ENCODE data around the gene VSTM4. TPM values are rescaled to one million over a fixed set of nuclear protein-coding genes. Genes with fewer than 3 reads are reported as not detected.
A peak's percentile ranks its signal among the peaks of the same experiment; 100 is the strongest.

VSTM4 gene
- polyA plus RNA-seq, 4 donors, result 0.81 to 7.2 (median 2.4) TPM; not detected in 1

DNA sequence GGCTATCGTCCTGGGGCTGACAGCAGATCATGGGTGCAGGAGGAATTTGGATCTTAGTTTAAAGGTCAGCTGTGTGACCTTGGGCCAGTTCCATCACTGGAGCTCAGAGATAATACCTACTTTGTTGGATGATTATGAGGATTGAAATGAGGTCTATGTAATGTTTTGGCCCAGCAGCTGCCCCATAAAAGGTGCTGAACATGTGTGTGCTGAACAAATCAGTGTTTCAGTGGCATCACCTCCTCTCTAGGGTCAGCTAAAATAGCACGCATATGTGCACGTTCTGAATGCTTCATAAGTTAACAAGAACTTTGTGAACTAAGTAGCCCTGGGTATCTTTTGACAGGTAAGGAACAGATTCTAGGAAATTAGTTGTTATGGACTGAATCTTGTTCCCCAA lies 90.8 kb downstream of the VSTM4 start:
- peaks cover 0 to 17% (median 0%) of the 10 kb centered on the region in 3 donors for H3K4me1 ChIP-seq (ENCODE audit: control insufficient read depth in 3 of 3, insufficient read depth in 2 of 3, low read depth in 1 of 3, low read length in 2 of 3)
- no peak for FAIRE-seq
- no peak for DNase-seq
- peaks cover 0 to 4% (median 0%) of the 10 kb centered on the region in 3 donors for H3K36me3 ChIP-seq (ENCODE audit: control insufficient read depth in 3 of 3, insufficient read depth in 2 of 3, low read depth in 1 of 3, low read length in 3 of 3)
- H3K9me3 ChIP-seq (ENCODE audit: control insufficient read depth in 2 of 2, insufficient read depth in 1 of 2, low read depth in 1 of 2, low read length in 1 of 2), result no peaks in the 10 kb centered on the region
- H3K27ac ChIP-seq (ENCODE audit: low read depth in 1 of 3, low read length in 2 of 3), result peak overlapping the region in 2 of 3 donors; percentile 43 to 55
- 79 to 81% (median 80%) methylated on average over 3 of the region's 3 CpGs for WGBS, 3 donors
- H3K4me3 ChIP-seq (ENCODE audit: low read depth in 1 of 3, low read length in 3 of 3), result no peak overlapping the region
- no peaks in the 10 kb centered on the region for H3K27me3 ChIP-seq (ENCODE audit: control insufficient read depth in 3 of 3, insufficient read depth in 3 of 3, low read length in 3 of 3)

DNA sequence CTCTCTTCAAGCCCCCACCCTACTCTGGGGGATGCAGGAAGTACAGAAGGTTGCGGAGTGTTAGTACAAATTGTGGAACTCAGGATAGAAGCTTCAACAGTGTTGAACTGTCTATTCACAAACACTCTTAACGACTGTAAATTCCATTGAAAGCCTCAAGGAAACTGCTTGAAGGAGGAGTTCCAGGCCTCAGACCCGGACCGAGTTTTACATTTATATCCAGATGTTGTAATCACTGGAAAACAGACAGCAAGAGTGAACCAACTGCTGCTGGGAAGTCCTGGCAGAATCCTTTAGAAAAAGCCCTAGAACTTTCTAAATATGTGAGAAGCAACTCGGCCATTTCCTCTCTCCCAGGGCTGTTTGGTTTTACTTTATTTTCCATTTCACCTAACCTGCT lies 91.6 kb downstream of the VSTM4 start:
- peak overlapping the region in 1 of 3 donors; percentile 55 for H3K27ac ChIP-seq (ENCODE audit: low read depth in 1 of 3, low read length in 2 of 3)
- H3K4me3 ChIP-seq (ENCODE audit: low read depth in 1 of 3, low read length in 3 of 3), result no peak overlapping the region
- 44 to 79% (median 71%) methylated on average over 5 of the region's 5 CpGs for WGBS, 3 donors
- H3K27me3 ChIP-seq (ENCODE audit: control insufficient read depth in 3 of 3, insufficient read depth in 3 of 3, low read length in 3 of 3), result no peaks in the 10 kb centered on the region
- H3K4me1 ChIP-seq (ENCODE audit: control insufficient read depth in 3 of 3, insufficient read depth in 2 of 3, low read depth in 1 of 3, low read length in 2 of 3), result peaks cover 0 to 17% (median 0%) of the 10 kb centered on the region in 3 donors
- FAIRE-seq, result no peak
- H3K9me3 ChIP-seq (ENCODE audit: control insufficient read depth in 2 of 2, insufficient read depth in 1 of 2, low read depth in 1 of 2, low read length in 1 of 2), result no peaks in the 10 kb centered on the region
- H3K36me3 ChIP-seq (ENCODE audit: control insufficient read depth in 3 of 3, insufficient read depth in 2 of 3, low read depth in 1 of 3, low read length in 3 of 3), result peaks cover 0 to 7% (median 0%) of the 10 kb centered on the region in 3 donors
- DNase-seq, result no peak

DNA sequence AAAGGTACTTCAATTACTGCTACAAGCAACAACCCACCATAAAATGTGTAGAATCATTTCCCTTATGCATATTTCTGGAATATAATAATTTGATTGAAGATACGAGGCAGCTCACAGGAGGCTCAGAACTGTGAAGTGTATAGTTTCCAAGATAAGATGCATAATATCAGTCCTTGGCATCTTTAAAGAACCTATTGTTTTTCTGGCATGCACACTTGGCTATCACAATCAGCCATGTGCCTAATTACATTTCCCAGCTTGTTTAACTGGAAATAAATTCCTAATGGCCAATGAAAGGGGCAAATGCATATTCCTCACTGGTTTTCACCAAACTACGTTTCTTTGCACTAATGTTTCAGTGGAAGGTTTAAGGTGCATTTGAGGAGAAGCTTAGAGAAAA lies 92.3 kb downstream of the VSTM4 start:
- Histone ChIP-seq H3K27ac (ENCODE audit: low read depth in 1 of 3, low read length in 2 of 3) (no peak overlapping the region), H3K4me1 (ENCODE audit: control insufficient read depth in 3 of 3, insufficient read depth in 2 of 3, low read depth in 1 of 3, low read length in 2 of 3) (peaks cover 0 to 17% (median 0%) of the 10 kb centered on the region in 3 donors), H3K36me3 (ENCODE audit: control insufficient read depth in 3 of 3, insufficient read depth in 2 of 3, low read depth in 1 of 3, low read length in 3 of 3) (peaks cover 0 to 10% (median 0%) of the 10 kb centered on the region in 3 donors), H3K27me3 (ENCODE audit: control insufficient read depth in 3 of 3, insufficient read depth in 3 of 3, low read length in 3 of 3) (no peaks in the 10 kb centered on the region), H3K4me3 (ENCODE audit: low read depth in 1 of 3, low read length in 3 of 3) (no peak overlapping the region), H3K9me3 (ENCODE audit: control insufficient read depth in 2 of 2, insufficient read depth in 1 of 2, low read depth in 1 of 2, low read length in 1 of 2) (no peaks in the 10 kb centered on the region)
- no peak for DNase-seq
- 14 to 44% (median 16%) methylated on average over 2 of the region's 2 CpGs for WGBS, 3 donors
- FAIRE-seq, result no peak

DNA sequence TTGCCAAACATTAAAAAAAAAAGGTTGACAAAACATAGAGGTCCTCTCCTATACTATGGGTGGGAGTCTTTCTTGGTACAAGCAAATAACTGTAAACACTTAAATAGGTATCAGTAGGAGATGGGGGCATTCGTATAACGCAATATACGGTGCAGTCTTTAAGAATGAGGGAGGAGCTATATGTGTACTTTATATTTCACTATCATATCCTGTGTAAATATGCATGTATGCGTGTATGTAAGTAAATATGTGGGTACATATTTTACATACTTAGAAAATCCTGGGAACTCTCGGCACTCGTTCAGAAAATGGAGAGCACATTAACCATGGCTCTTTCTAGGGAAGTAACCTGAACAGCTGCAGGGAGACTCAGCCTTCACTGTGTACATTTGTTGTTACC lies 93.6 kb downstream of the VSTM4 start:
- Histone ChIP-seq H3K27me3 (ENCODE audit: control insufficient read depth in 3 of 3, insufficient read depth in 3 of 3, low read length in 3 of 3) (no peaks in the 10 kb centered on the region), H3K4me3 (ENCODE audit: low read depth in 1 of 3, low read length in 3 of 3) (no peak overlapping the region), H3K27ac (ENCODE audit: low read depth in 1 of 3, low read length in 2 of 3) (no peak overlapping the region), H3K9me3 (ENCODE audit: control insufficient read depth in 2 of 2, insufficient read depth in 1 of 2, low read depth in 1 of 2, low read length in 1 of 2) (no peaks in the 10 kb centered on the region), H3K36me3 (ENCODE audit: control insufficient read depth in 3 of 3, insufficient read depth in 2 of 3, low read depth in 1 of 3, low read length in 3 of 3) (peaks cover 0 to 10% (median 0%) of the 10 kb centered on the region in 3 donors), H3K4me1 (ENCODE audit: control insufficient read depth in 3 of 3, insufficient read depth in 2 of 3, low read depth in 1 of 3, low read length in 2 of 3) (peaks cover 0 to 17% (median 0%) of the 10 kb centered on the region in 3 donors)
- no peak for FAIRE-seq
- no peak for DNase-seq
- WGBS, 3 donors, result 89 to 94% (median 92%) methylated on average over 6 of the region's 6 CpGs

DNA sequence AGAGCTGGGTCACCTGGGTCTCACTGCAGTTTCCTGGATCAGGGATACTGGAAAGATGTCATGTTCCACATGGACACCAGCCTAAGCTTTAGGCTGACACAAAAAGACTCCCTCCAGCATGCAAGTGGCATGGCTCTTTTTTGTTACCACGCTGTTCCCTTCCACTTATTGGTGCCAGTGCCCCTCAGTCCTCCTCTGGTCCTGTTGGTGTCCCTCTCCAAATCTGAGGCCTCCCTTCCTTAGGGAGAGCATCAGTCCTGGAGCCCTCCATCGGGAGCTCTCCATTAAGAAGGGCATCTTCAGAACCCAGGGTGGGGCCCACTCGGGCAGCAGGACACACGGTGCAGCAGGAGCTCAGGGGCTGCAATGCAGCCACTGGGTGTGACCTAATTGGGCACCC lies 99.6 kb downstream of the VSTM4 start:
- Histone ChIP-seq H3K4me3 (ENCODE audit: low read depth in 1 of 3, low read length in 3 of 3) (no peak overlapping the region), H3K27me3 (ENCODE audit: control insufficient read depth in 3 of 3, insufficient read depth in 3 of 3, low read length in 3 of 3) (no peaks in the 10 kb centered on the region), H3K9me3 (ENCODE audit: control insufficient read depth in 2 of 2, insufficient read depth in 1 of 2, low read depth in 1 of 2, low read length in 1 of 2) (no peaks in the 10 kb centered on the region), H3K27ac (ENCODE audit: low read depth in 1 of 3, low read length in 2 of 3) (no peak overlapping the region), H3K4me1 (ENCODE audit: control insufficient read depth in 3 of 3, insufficient read depth in 2 of 3, low read depth in 1 of 3, low read length in 2 of 3) (peaks cover 0 to 6% (median 0%) of the 10 kb centered on the region in 3 donors), H3K36me3 (ENCODE audit: control insufficient read depth in 3 of 3, insufficient read depth in 2 of 3, low read depth in 1 of 3, low read length in 3 of 3) (peaks cover 0 to 6% (median 0%) of the 10 kb centered on the region in 3 donors)
- FAIRE-seq (no peak), DNase-seq (no peak)
- WGBS, 3 donors, result 81 to 85% (median 84%) methylated on average over 4 of the region's 4 CpGs

DNA sequence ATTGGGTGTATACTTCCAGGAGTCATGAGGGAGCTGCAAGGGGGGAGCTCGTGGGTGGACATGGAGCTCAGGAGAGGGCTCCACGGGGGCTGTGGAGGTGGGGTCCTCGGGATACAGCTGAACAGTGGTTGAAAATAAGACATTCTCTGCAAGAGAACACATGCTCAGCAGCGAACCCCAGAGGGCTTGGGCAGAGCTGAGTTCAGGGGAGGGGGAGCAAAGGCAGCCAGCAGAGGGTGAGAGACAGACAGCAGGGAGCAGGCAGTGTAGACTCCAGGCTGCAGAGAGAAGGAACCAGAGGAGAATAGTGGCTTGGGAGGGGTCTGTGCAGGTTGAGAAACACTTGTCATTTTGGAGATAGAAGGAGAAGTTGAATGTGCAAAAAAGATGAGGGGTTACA lies 102.7 kb downstream of the VSTM4 start:
- H3K4me1 ChIP-seq (ENCODE audit: control insufficient read depth in 3 of 3, insufficient read depth in 2 of 3, low read depth in 1 of 3, low read length in 2 of 3), result peaks cover 0 to 32% (median 0%) of the 10 kb centered on the region in 3 donors
- no peak for DNase-seq
- WGBS, 3 donors, result 67 to 87% (median 71%) methylated on average over 4 of the region's 4 CpGs
- no peaks in the 10 kb centered on the region for H3K36me3 ChIP-seq (ENCODE audit: control insufficient read depth in 3 of 3, insufficient read depth in 2 of 3, low read depth in 1 of 3, low read length in 3 of 3)
- no peak for FAIRE-seq
- no peaks in the 10 kb centered on the region for H3K27me3 ChIP-seq (ENCODE audit: control insufficient read depth in 3 of 3, insufficient read depth in 3 of 3, low read length in 3 of 3)
- H3K9me3 ChIP-seq (ENCODE audit: control insufficient read depth in 2 of 2, insufficient read depth in 1 of 2, low read depth in 1 of 2, low read length in 1 of 2), result no peaks in the 10 kb centered on the region
- no peak overlapping the region for H3K27ac ChIP-seq (ENCODE audit: low read depth in 1 of 3, low read length in 2 of 3)
- H3K4me3 ChIP-seq (ENCODE audit: low read depth in 1 of 3, low read length in 3 of 3), result no peak overlapping the region

DNA sequence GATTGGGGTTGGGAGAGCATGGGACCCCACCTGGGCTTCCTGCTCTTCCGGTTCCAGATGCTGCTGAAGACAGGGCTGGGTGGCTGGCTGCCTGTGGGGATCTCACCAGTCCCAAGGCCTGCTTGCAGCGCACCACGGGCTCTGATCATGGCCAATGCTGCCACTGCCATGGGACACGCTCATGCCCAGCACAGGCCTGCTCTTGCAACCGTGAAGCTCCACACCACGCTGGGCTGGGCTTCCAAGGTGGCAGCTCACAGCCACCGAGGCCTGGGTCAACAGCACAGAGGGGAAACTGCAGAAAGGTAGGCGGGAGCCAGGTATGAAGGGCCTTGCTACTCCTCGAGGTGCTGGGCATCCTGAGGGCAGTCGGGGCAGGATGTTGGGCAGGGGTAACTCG lies 103.6 kb downstream of the VSTM4 start:
- peaks cover 0 to 32% (median 0%) of the 10 kb centered on the region in 3 donors for H3K4me1 ChIP-seq (ENCODE audit: control insufficient read depth in 3 of 3, insufficient read depth in 2 of 3, low read depth in 1 of 3, low read length in 2 of 3)
- H3K27me3 ChIP-seq (ENCODE audit: control insufficient read depth in 3 of 3, insufficient read depth in 3 of 3, low read length in 3 of 3), result no peaks in the 10 kb centered on the region
- H3K36me3 ChIP-seq (ENCODE audit: control insufficient read depth in 3 of 3, insufficient read depth in 2 of 3, low read depth in 1 of 3, low read length in 3 of 3), result no peaks in the 10 kb centered on the region
- 89 to 92% (median 90%) methylated on average over 11 of the region's 11 CpGs for WGBS, 3 donors
- DNase-seq, result no peak
- no peak for FAIRE-seq
- H3K9me3 ChIP-seq (ENCODE audit: control insufficient read depth in 2 of 2, insufficient read depth in 1 of 2, low read depth in 1 of 2, low read length in 1 of 2), result no peaks in the 10 kb centered on the region
- H3K4me3 ChIP-seq (ENCODE audit: low read depth in 1 of 3, low read length in 3 of 3), result no peak overlapping the region
- H3K27ac ChIP-seq (ENCODE audit: low read depth in 1 of 3, low read length in 2 of 3), result no peak overlapping the region

DNA sequence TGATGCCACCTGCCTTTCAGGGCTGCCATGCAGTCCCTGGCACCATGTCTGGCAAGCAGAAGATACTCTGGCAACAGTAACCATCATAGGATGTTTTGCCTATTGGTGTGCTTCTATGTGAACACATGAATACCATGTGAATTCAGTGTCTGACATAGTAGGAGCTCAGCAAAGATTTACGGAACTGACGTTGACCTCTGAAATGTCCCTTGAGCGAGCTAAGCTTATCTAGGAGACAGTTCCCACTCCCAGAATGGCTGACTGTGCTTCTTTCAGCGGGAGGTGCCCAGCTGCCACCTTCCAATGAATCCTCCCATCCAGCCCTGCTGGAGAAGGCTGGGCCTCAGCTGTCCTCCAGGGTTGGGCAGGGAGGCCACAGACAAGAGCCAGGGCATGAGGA lies 104.5 kb downstream of the VSTM4 start:
- Histone ChIP-seq H3K27me3 (ENCODE audit: control insufficient read depth in 3 of 3, insufficient read depth in 3 of 3, low read length in 3 of 3) (no peaks in the 10 kb centered on the region), H3K4me1 (ENCODE audit: control insufficient read depth in 3 of 3, insufficient read depth in 2 of 3, low read depth in 1 of 3, low read length in 2 of 3) (peaks cover 0 to 32% (median 0%) of the 10 kb centered on the region in 3 donors), H3K4me3 (ENCODE audit: low read depth in 1 of 3, low read length in 3 of 3) (no peak overlapping the region), H3K27ac (ENCODE audit: low read depth in 1 of 3, low read length in 2 of 3) (peak overlapping the region in 1 of 3 donors; percentile 76), H3K36me3 (ENCODE audit: control insufficient read depth in 3 of 3, insufficient read depth in 2 of 3, low read depth in 1 of 3, low read length in 3 of 3) (no peaks in the 10 kb centered on the region), H3K9me3 (ENCODE audit: control insufficient read depth in 2 of 2, insufficient read depth in 1 of 2, low read depth in 1 of 2, low read length in 1 of 2) (no peaks in the 10 kb centered on the region)
- no peak for FAIRE-seq
- DNase-seq, result peak in 1 of 2 donors; percentile 61
- WGBS, 3 donors, result 42 to 46% (median 43%) methylated on average over 4 of the region's 4 CpGs

DNA sequence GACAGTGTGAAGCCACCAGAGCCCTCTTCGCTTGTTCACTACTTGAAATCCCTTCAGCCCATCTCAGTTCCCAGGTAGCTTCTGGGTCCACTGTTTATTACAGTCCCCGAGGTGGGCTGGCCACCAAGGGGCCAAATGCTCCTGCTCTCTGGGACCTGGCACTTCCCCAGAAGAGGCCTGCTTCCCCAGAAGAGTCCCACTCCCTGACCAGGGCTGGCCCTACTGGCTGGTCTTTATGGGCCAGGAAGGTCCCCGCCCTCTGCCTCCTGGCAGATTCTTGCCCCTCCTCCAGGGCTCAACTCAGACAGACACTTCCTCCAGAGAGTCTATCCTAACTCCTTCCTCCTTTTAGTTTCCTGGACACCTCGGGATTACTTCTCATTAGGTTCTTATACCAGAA lies 105.0 kb downstream of the VSTM4 start:
- no peak for DNase-seq
- peak overlapping the region in 1 of 3 donors; percentile 76 for H3K27ac ChIP-seq (ENCODE audit: low read depth in 1 of 3, low read length in 2 of 3)
- no peaks in the 10 kb centered on the region for H3K9me3 ChIP-seq (ENCODE audit: control insufficient read depth in 2 of 2, insufficient read depth in 1 of 2, low read depth in 1 of 2, low read length in 1 of 2)
- H3K4me3 ChIP-seq (ENCODE audit: low read depth in 1 of 3, low read length in 3 of 3), result no peak overlapping the region
- no peak for FAIRE-seq
- peaks cover 0 to 32% (median 0%) of the 10 kb centered on the region in 3 donors for H3K4me1 ChIP-seq (ENCODE audit: control insufficient read depth in 3 of 3, insufficient read depth in 2 of 3, low read depth in 1 of 3, low read length in 2 of 3)
- no peaks in the 10 kb centered on the region for H3K27me3 ChIP-seq (ENCODE audit: control insufficient read depth in 3 of 3, insufficient read depth in 3 of 3, low read length in 3 of 3)
- no peaks in the 10 kb centered on the region for H3K36me3 ChIP-seq (ENCODE audit: control insufficient read depth in 3 of 3, insufficient read depth in 2 of 3, low read depth in 1 of 3, low read length in 3 of 3)
- WGBS, 3 donors, result 56 to 63% (median 60%) methylated on average over 4 of the region's 4 CpGs
